Renal cortex interstitium (tissue), 11 donors: ENCODE data around the gene NF1. TPM values are rescaled to one million over a fixed set of nuclear protein-coding genes. Genes with fewer than 3 reads are reported as not detected.

ENCODE experiments used
- DNase-seq, 11 donors: peaks; one replicate each; pipeline ENCODE4 v3.0.0-alpha.2; 2013; ENCODE audit warnings: low read depth in 9 of 11, low spot score in 4 of 11; ENCODE audit errors: extremely low read depth in 1 of 11
- polyA plus RNA-seq, 3 donors: library from polyadenylated mRNA; unstranded; fragments of 120-200 nt; gene quantifications; one replicate each; pipeline ENCODE4 v1.2.1, GENCODE V29; 2013; ENCODE audit not compliant: insufficient read length in 3 of 3

Gene NF1
- polyA plus RNA-seq, 3 donors, result 41.4 to 49.1 (median 44.4) TPM

DNA sequence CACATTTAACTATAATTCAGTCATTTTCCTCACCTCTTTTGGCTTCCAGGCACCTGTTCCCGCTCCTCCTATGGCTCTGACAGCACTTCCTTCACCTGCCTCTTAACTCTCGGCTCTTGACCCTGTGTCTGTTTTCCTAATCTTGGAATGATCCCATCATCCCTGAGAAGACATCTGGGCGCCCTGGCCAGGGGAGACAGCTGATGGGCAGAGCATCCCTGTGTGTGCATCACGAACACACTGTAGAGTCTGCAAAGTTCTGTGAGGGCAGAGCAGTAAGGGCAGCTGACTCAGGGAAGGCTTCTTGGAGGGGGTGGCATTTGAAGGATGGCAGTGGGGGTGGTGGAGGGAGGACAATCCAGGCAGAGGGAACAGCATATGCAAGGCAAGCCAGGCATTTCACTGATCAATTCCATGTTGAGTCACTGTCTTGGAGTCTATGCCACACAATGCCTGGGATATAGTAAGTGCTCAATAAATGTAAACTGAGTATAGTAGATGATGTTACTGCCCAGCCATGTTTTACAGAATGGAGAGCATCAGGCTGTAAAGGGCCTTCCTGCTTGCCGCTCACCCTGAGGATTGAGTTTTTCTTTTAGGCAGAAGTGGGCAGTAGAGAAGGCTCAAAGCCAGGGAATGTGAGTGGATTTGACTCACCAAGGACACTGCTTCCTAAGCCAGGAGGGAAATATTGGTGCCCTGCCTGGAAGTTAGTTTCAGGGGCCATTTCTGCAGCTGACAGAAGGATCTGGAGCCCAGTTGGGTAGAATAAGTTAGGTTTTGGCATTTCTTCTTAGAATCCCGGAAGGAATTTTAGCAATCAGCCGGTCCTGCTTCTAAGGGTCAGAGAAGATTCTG lies 290.9 kb downstream of the NF1 start:
- DNase-seq, result no peak

DNA sequence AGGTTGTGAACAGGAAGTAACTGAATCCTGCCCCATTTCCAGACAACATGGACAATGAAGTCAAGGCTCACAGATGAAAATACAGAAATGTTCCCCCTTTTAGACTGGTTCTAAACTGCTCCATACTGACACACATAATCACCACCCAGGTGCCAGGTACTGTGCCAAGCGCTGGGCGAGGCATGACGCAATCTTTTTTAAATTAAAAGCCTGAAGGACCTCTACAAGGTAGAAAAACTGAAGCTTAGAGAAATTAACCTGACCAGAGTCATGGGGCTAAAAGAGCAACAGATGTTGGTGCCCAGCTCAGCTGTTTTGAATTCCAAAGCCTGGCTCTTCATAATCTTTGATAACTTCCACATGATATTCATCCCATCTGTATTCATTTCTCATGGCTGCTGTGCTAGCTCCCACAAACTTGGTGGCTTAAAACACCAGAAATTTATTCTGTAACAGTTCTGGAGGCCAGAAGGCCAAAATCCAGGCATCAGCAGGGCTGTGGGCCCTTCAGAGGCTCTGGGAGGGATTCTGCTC lies 291.8 kb downstream of the NF1 start:
- DNase-seq, result no peak

DNA sequence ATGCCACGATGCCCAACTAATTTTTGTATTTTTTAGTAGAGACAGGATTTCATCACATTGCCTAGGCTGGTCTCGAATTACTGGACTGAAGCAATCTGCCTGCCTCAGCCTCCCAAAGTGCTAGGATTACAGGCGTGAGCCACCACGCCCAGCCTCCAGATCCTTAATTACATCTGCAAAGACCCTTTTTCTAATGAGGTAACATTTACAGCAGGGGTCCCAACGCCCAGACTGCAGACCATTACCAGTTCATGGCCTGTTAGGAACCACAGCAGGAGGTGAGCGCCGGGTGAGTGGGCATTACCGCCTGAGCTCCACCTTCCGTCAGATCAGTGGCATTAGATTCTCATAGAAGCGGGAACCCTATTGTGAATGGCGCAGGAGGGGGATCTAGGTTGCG lies 292.7 kb downstream of the NF1 start:
- DNase-seq, result no peak

DNA sequence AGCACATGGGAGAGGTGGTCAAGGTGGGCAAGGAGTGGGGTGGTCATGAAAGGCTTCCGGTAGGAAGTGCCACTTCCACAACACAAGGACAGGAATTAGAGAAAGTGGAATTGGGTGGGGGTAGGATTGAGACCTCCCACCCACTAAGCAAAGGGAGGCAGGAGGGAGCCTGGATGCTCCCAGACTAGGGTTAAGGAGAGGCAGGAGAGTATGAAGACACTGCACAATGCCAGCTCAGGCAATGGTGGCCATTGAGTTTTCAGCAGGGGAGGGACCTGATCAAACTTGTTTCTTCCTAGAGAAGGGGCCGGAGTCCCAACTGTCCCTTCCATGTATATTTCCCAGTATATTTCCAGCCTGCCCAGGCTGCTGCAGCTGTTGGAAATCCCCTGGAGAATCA lies 293.6 kb downstream of the NF1 start:
- no peak for DNase-seq

DNA sequence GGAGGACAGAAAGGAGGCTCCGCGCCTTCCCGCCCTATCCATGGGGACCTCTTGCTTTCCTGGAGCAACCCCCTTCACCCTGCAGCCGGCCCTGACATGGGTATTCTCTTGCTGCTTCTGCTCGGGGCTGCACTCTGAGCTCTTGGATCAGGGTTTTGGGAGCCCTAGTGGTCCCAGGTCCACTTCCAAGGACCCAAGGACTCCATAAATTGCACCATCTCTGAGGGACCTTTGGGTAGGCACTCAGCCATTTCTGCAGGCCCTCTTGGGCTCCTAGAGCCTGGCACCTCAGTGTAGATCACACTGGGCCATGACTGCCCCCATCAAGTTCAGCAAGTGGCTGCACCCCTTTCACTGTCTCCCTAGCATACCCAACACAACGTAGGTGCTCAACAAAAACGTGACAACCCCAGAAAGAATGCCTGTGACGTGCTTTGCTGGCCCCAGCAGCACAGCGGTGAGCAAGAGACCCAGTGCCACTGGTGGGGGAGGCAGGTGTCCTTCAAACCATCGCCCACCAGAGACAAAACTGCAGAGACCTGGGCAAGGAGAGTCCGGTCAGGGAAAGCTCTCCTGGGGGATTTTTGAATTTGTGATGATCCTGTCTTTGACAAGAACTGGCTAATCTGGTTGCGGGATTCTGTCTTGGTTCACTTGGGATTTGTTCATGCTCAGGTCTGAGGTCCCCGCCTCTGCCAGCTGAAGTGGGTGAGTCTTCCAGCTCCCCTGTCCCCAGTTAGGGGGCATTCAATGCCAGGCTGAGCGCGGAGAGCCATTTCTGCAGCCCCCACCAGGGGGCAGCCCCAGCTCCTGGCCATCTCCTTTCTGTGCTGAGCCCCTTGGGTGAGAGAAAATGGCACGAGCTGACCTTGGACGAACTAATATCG lies 294.2 kb downstream of the NF1 start:
- peak in 1 of 11 donors; percentile 13 for DNase-seq

DNA sequence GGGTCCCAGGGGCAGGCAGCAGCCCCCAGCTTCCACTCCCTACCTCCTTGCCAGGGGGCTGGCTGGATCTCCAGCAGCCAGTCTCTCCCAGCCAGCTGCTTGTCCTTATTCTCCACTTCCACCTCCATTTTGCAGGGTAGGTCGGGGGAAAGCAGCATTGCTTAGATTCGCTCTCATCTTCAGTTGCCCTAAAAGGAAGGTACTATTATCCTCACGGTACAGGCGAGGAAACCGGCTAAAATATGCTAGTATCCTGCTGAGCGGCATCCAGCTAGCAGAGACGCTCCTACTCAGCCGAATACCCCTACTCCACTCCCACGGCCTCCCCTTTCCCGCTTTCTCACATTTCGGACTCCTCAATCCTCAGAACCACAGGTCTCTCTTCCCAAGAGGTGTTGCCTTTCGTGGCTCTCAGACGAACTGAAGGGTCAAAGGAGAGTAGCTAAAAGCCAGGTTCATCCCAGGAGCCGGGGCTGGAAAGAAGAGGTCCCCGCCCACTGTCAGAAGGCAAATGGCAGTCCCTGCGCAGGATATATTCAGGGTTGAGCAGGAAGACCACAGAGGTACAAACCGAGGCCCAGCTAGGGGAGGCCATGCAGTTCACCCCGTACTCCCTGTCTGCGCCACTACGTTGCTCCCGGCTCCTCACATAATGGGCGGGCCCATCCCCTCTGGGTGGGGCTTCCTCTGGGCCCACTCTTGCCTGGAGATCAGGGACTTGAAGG lies 295.0 kb downstream of the NF1 start:
- no peak for DNase-seq

DNA sequence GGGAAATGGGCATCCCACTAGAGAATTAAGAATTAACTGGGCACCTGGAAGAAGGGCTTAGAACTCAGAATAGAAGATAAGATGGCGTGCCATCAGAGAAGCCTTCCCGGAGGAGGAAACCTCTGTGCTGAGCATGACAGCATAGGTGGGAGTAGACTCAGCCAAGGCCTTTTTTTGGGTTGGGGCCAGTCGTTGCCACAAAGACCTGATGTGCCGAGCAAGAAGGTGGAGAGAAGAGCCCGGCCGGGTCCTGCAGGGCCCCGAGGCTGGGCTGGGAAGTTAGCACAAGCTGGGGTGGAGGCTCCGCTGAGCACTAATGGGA lies 295.6 kb downstream of the NF1 start:
- DNase-seq, result no peak

DNA sequence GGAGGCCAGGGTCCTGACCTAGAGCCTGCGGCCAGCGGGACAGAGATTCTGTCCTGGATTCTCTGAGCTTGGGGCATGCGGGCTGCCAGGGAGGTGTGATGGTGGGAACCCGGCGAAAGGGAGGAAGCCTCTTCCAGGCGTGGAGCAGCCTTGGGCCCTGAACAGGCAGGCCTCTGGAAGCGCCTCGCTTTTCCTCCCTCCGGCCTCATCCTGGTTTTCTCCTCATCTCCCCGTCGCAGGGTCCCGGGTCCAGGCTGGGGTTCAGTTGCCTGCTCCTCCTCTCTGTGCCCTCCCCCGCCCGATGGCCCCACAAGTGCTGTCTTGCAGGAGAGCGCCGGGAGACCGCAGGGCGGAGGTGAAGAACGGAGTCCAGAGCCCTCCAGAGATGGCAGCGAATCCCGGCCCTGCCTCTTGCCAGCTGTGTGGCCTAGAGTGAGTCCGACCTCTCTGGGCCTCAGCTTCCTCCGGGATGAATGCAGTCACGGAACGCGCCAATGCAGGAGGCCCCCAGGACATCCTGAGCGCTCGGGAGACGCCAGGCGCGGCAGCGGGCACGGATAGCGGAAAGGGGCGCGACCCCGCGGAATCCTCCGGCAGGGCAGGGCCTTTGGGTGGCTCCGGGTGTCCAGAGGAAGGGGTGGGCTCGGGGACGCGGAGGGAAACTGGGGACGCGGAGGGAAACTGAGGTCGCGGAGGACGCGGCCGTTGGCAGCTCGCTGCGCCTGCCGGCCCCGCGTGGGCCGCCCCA lies 296.1 kb downstream of the NF1 start:
- DNase-seq, result no peak

DNA sequence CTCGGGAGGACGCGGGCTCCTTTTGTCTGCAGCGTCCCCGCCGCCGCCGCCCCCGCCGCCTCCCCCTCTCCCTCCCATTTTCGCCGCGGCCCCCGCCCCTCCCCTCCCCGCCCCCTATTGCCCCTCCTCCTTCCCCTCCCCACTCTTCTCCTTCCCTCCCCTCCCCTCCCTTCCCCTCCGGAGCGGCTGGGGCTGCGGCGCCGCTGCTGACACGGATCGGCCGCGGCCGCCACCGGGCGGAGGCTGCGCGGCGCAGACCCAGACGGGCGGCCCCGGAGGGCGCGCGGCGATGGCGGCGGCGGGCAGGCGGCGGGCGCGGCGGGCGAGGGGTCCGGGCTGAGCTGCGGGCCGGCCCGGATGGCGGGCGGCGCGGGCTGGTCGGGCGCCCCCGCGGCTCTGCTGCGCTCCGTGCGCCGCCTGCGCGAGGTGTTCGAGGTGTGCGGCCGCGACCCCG lies 296.7 kb downstream of the NF1 start, which contains the start of gene RAB11FIP4:
Gene RAB11FIP4, plus strand, starts transcription at position 180 of the 454 bp plus-strand sequence. Its CDS starts 178 bp downstream, at position 358.
- DNase-seq, result peak in 1 of 11 donors; percentile 15

DNA sequence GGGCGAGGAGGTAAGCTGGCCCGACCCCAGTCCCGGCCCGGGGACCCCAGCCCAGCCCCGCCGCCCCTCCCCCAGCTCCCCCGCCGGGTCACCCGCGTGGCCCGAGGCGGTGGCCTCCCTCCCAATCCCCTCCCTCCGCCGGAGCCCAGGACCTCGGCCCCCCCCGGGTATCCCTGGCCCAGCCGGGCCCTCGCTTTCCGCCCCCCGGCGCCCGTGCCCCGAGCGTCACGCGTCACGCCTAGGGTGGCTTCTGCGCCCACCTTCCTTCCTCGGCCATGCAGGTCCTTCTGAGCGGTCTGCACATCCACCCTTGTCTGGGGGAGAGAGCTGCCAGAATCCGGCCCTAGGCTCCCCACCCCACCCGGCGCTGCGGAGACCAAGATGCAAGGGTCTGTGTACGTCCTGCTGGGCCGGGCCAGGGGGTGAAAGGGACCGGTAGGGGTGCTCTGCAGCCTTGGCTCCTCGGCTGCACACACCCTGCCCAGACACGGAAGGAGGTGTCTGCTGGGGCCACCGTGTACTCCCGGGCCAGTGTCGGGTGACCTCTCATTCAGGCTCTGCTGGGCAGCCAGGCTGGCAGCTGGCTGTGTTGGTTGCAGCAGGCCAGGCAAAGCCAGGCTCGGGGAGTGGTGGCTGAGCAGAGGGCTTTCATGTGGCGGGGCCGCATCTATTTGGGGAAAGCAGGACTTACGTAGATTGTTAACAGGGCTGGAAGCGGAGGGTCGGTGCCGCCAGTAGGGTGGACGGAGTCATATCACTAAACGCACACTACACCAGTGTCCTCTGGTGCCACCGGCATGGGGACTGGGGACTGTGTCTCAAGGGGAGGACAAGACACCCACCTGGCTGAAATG lies 297.5 kb downstream of the NF1 start:
- no peak for DNase-seq

DNA sequence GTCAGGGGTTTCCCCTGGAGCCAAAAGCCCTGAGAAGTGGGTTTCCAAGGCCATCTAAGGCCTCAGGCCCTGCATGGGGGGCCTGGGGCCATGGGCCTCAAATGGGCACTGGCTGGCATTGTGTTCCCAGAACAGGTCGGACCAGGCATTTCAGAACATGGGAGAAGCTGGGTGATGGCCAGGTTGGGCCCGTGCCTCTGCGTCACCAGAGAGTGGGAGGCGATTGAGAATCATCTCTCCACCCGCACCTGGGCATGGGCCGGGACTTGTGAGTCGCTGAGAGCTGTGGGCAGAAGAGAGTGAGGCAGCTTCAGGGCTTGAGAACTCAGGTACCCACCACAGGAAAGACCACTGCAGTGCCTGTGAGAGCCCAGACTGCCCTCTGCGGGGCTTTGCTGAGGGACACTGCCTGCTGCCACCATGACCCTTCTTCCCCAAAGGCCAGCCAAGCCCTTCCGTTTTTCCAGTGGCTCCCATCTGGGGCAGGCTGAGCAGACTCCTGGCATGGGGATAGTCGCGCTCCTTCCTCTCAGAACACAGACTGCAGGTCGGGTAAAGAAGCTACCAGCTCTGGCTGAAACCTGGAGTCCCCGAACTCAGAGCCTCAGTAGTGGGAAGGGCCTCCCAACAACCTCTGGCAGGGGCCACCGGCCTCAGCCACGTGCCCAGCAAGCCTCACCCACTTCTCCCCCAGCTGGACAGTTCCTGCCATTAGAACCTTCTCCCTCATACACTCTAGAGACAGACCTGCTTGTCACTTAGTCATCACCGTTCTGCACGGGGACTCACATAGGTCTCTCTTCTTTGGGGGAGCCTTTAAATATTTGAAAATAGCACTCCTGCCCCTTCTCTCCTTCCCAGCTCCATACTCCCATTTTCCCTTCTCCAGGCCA lies 298.3 kb downstream of the NF1 start:
- DNase-seq, result no peak

DNA sequence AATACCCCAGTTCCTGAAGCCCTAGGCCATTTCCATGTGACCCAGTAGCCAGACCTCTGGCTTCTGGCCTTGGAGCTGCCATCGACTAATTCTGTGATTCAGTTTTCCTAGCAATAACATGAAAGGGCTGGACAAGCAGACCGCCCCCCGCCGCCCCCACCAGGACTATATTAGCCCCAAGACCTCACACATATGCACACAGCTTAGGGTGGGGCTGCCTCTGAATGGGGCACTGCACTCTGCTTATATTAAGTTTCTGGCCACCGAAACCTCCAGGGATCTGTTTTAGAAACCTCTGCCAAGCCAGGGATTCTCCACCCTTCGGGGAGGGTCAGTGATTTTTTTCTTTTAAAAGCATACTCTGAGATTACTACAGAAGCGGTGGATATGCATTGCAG lies 299.0 kb downstream of the NF1 start:
- DNase-seq, result no peak

DNA sequence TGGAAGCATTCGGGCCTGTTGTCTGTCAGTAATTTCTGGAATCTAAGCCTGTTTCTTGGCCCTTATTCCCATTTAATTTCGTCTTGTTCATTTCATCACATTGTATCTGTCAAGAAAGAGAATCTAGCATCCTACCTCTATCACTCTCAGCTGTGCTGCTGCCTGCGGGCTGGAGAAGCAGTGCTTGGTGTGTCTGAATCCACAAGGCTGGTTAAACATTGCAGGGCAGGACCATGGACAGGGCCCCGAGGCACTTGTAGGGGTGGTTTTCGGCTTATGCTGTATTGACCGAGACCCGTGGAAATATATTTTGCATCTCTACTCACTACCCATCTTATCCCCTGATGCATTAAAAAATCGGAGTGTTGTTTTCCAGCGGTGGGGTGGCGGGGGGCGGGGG lies 299.8 kb downstream of the NF1 start:
- peak; percentile 54 to 89 (median 79) for DNase-seq

DNA sequence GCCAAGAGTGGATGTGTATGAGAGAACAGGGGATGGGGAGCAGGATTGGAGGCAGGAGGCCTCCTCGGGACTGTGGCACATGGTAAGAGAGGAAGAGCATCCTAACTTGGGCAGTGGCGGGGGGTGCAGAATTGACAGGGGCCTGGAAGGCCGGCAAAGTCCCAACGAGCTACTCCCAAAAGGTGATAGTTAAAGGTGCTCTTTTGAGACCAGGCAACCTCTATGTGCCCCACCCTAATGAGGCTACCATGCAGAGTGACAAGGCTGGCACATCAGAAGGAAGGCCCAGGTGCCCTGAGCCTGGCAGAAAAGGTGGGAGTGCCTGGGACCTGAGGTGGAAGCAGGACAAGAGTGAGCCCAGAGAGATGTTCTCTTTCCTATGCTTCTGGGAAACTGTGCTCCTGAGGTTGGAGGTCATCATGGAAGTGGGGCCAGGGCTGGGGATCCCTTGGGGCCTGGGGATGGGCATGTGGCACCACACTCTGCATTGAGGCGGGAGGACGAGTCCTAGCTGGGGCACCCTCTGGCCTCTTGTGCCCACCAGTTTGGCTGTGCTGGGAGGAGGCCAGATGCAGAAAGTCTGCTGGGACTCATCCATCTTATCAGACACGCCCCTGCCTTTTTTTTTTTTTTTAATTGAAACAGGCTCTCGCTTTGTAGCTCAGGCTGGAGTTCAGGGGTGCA lies 302.6 kb downstream of the NF1 start:
- no peak for DNase-seq

DNA sequence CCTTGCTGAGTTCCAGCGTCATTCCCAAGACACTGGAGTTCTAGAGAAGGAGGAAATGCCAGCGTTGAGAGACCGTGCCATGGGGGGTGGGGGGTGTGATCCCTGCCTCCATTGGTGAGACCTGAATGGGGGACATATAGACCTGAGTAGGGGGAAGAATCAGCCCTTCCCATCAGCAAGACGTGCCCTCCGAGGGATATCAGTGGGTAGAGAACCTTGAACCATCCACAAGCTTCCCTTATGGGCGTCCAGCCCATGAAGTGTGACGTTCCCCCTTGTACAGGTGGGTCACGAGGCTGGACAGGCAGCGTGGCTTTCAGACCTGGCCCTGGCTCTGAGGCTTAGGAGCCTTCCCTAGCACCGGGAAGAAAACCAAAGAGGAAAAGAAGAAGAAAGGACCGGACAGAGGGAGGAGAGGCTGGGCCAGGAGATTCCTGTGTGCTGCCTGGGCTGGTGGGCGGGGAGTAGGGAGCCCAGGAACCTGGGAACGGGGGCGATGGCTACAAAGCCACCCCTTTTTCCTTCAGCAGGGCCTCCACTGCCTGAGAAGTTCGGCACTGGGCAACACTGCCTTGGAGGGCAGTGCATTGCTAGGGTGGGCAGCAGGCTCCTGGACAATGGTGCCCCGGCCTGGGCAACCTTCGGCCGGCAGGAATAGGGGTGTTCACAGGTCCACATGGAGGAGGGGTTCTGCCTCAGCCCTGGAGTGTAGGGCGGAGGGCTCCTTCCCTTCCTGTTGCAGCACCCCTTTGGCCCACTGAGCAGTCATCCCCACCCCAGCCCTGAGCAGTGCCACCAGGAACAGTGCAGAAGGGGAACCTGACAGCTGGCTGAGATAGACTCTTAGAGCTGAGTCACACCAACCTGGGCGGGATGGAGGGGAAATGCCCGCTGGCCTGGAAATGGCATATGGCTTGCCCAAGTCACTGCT lies 303.9 kb downstream of the NF1 start:
- DNase-seq, result no peak
